GM23248 (cell line): Measurements from ENCODE around the gene RASD2. TPM values are rescaled to one million over a fixed set of nuclear protein-coding genes. Genes with fewer than 3 reads are reported as not detected.

Source experiments
- DNase-seq: peaks from one replicate; pipeline ENCODE4 v3.0.0-alpha.2; 2015
- H2AFZ ChIP-seq: fragments of 200-600 bp; sonication (generic); 2 replicates; pipeline ENCODE4 v1.6.1; 2016; ENCODE audit warnings: antibody characterized with exemption
- H3F3A ChIP-seq: fragments of 200-600 bp; sonication (generic); 2 replicates; pipeline ENCODE4 v1.6.1; 2016; ENCODE audit warnings: mild to moderate bottlenecking, antibody characterized with exemption, mixed run types; ENCODE audit not compliant: insufficient read depth
- H3K27ac ChIP-seq: fragments of 200-600 bp; sonication (generic); 2 replicates; pipeline ENCODE4 v1.5.1; 2016; ENCODE audit warnings: mild to moderate bottlenecking
- H3K27me3 ChIP-seq: fragments of 200-600 bp; sonication (generic); replicated peaks from 2 replicates; pipeline ENCODE4 v1.6.1; 2016; ENCODE audit warnings: mild to moderate bottlenecking; ENCODE audit not compliant: insufficient read depth
- H3K36me3 ChIP-seq: fragments of 200-600 bp; sonication (generic); 2 replicates; pipeline ENCODE4 v1.6.1; 2016; ENCODE audit warnings: low read depth, mild to moderate bottlenecking
- H3K4me1 ChIP-seq: fragments of 200-600 bp; sonication (generic); 2 replicates; pipeline ENCODE4 v1.6.1; 2016; ENCODE audit warnings: mild to moderate bottlenecking; ENCODE audit not compliant: insufficient read depth
- H3K4me2 ChIP-seq: fragments of 200-600 bp; sonication (generic); one replicate; pipeline ENCODE4 v1.6.1; 2016; ENCODE audit warnings: mild to moderate bottlenecking; ENCODE audit not compliant: unreplicated experiment
- H3K4me3 ChIP-seq: fragments of 200-600 bp; sonication (generic); 2 replicates; pipeline ENCODE4 v1.5.1; 2016; ENCODE audit warnings: mild to moderate bottlenecking
- H3K79me2 ChIP-seq: fragments of 200-600 bp; sonication (generic); 2 replicates; pipeline ENCODE4 v1.6.1; 2016; ENCODE audit warnings: mild to moderate bottlenecking; ENCODE audit not compliant: insufficient read depth
- H3K9ac ChIP-seq: fragments of 200-600 bp; sonication (generic); 2 replicates; pipeline ENCODE4 v1.6.1; 2016; ENCODE audit warnings: mild to moderate bottlenecking
- H3K9me2 ChIP-seq: fragments of 200-600 bp; sonication (generic); 2 replicates; pipeline ENCODE4 v1.6.1; 2016; ENCODE audit warnings: mixed run types, mild to moderate bottlenecking, moderate library complexity; ENCODE audit not compliant: insufficient read depth
- H3K9me3 ChIP-seq: fragments of 200-600 bp; sonication (generic); one replicate; pipeline ENCODE4 v1.6.1; 2017; ENCODE audit warnings: low read depth
- H4K20me1 ChIP-seq: fragments of 200-600 bp; sonication (generic); 2 replicates; pipeline ENCODE4 v1.6.0; 2016; ENCODE audit not compliant: insufficient read depth
- EZH2 ChIP-seq: fragments of 200-600 bp; sonication (generic); IDR thresholded peaks from 2 replicates; pipeline ENCODE4 v1.6.1; 2018; ENCODE audit warnings: antibody characterized with exemption, mild to moderate bottlenecking; ENCODE audit not compliant: insufficient read depth, poor library complexity, severe bottlenecking
- EZH2phosphoT487 ChIP-seq: fragments of 200-600 bp; sonication (generic); IDR thresholded peaks from 2 replicates; pipeline ENCODE4 v1.6.1; 2018; ENCODE audit warnings: antibody characterized with exemption, moderate library complexity, mild to moderate bottlenecking, low read depth; ENCODE audit not compliant: insufficient read depth
- WGBS, 2 experiments: methylation state at CpG; one replicate each; pipeline ENCODE4 v1.1.6; 2015 to 2017; ENCODE audit warnings: low lambda C conversion rate in 2 of 2, low coverage in 1 of 2; ENCODE audit errors: missing lambda C conversion rate in 2 of 2; 5-methylcytosine and 5-hydroxymethylcytosine counted together
- in situ Hi-C: fragments of 300-500 bp; cut with MboI; formaldehyde crosslinking; loops from 2 replicates; pipeline ENCODE4 v1.15.0; 2020
- polyA plus RNA-seq: library from polyadenylated mRNA; unstranded; fragments of >200 nt; fragmentation: Nextera tagmentation; extraction: Ambion mirVana; gene quantifications from 2 replicates; pipeline ENCODE4 v1.2.1, GENCODE V29; 2016
- total RNA-seq: library from RNA; depleted of rRNA; stranded (reverse); fragments of >200 nt; shearing (Covaris generic); gene quantifications from 2 replicates; pipeline ENCODE4 v1.2.3, GENCODE V29; 2014

The RASD2 gene
- total and polyA plus RNA-seq, 2 experiments from 2014 or later: 0.76 to 1.5 TPM

- no peaks in the 10 kb centered on the region for H3K79me2 ChIP-seq
- no peaks in the 10 kb centered on the region for H3K9me2 ChIP-seq
- no peak overlapping the region for H3K27ac ChIP-seq
- H3K27me3 ChIP-seq: no peaks in the 10 kb centered on the region
- no peak for TF ChIP-seq EZH2phosphoT487
- TF ChIP-seq EZH2: no peak
- in situ Hi-C loops: no loop called here
- H3K4me3 ChIP-seq: no peak overlapping the region
- H3K9ac ChIP-seq: no peak overlapping the region
- H3K4me2 ChIP-seq: no peak overlapping the region
- no peaks in the 10 kb centered on the region for H3K9me3 ChIP-seq
- DNase-seq: no peak
- no peaks in the 10 kb centered on the region for H3K36me3 ChIP-seq
- no peaks in the 10 kb centered on the region for H4K20me1 ChIP-seq
- no peak overlapping the region for H2AFZ ChIP-seq
- no peaks in the 10 kb centered on the region for H3K4me1 ChIP-seq
- no peaks in the 10 kb centered on the region for H3F3A ChIP-seq
- 62 to 70% methylated on average over 14 to 15 of the region's 15 CpGs for WGBS, 2 experiments
These were observed 34.6 kb downstream of the RASD2 start for GRCh38 chr22:35575116-35575748.

DNA sequence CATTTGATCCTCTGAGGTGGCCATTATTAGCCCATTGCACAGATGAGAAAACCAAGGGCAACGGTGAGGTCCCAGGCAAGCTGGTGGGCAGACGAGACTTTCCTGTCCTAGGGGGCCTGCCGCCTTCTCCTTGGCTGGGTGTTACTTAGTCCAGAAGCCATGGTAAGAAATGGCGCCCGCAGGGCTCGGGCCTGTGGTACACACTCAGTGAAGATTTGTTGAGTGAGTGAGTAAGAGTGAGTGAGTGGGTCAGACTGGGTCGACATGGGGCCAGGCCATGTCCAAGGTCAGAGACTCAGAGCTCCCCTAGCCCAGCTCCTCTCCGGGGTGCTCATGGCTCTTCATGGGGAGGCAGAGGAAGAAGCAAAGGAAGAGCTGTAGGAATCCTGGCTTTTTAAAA, 36.0 kb downstream of the RASD2 start:
- H3K27ac ChIP-seq: no peak overlapping the region
- in situ Hi-C loops: no loop called here

GRCh38 chr22:35577799-35578659, 37.4 kb downstream of the RASD2 start:
- WGBS, 2 experiments: 78 to 82% methylated on average over 2 of the region's 2 CpGs
- Histone ChIP-seq H3K27ac (no peak overlapping the region), H3K9me3 (no peaks in the 10 kb centered on the region), H3K4me2 (no peak overlapping the region), H3K4me1 (no peaks in the 10 kb centered on the region), H3F3A (peaks cover 3% of the 10 kb centered on the region; the same call in 1 of the 2 replicates), H3K27me3 (no peaks in the 10 kb centered on the region), H3K9me2 (no peaks in the 10 kb centered on the region), H3K9ac (no peak overlapping the region), H3K4me3 (no peak overlapping the region), H2AFZ (no peak overlapping the region), H3K79me2 (no peaks in the 10 kb centered on the region), H4K20me1 (no peaks in the 10 kb centered on the region), H3K36me3 (no peaks in the 10 kb centered on the region)
- TF ChIP-seq EZH2phosphoT487 (no peak), EZH2 (no peak)
- in situ Hi-C loops: no loop called here
- no peak for DNase-seq

More for the DNA sequence above, 36.0 kb downstream of the RASD2 start:
- no peak overlapping the region for H2AFZ ChIP-seq
- no peaks in the 10 kb centered on the region for H3K36me3 ChIP-seq
- no peaks in the 10 kb centered on the region for H3F3A ChIP-seq
- H4K20me1 ChIP-seq: no peaks in the 10 kb centered on the region
- no peak overlapping the region for H3K4me3 ChIP-seq
- no peak for DNase-seq
- no peaks in the 10 kb centered on the region for H3K79me2 ChIP-seq
- no peaks in the 10 kb centered on the region for H3K27me3 ChIP-seq
- H3K9ac ChIP-seq: no peak overlapping the region
- H3K4me2 ChIP-seq: no peak overlapping the region
- TF ChIP-seq EZH2phosphoT487 (no peak), EZH2 (no peak)
- no peaks in the 10 kb centered on the region for H3K9me3 ChIP-seq
- H3K9me2 ChIP-seq: no peaks in the 10 kb centered on the region
- 91 to 94% methylated on average over 8 of the region's 8 CpGs for WGBS, 2 experiments
- no peaks in the 10 kb centered on the region for H3K4me1 ChIP-seq

DNA sequence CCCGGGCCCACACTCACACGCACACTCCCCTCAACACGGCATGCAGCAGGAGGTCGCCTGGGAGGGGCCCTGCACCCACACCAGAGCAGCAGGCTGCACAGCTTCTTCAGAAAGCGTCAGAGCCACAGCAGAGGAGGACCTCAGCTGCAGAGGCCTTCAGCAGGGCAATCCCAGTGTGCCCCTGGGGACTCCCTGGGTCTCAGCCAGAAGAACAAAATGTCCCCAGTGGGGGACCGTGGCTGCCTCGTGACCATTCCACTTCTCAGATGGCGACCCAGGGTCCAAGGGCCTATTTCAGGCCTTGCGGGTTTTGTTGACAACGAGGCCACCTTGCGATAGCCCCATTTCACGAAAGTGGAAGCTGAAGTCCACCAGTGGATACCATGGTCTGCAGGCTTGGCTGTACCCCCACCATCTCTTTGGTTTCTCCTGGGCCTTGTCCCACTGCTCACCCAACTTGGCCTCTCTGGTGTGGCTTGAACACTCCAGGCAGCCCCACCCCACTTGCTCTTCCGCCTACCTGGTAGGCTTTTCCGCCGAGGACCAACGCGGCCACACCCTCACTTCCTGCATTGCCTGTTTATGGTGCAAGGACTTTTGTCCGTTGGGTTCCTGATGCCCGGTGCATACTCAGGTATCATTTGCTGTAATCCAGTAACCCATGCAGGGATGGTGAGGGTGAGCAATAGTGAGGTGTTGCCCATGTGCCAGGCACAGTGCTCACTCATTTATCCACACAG, 38.4 kb downstream of the RASD2 start:
- no peaks in the 10 kb centered on the region for H3K79me2 ChIP-seq
- DNase-seq: no peak
- H4K20me1 ChIP-seq: no peaks in the 10 kb centered on the region
- no peak overlapping the region for H2AFZ ChIP-seq
- no peaks in the 10 kb centered on the region for H3K9me3 ChIP-seq
- no peaks in the 10 kb centered on the region for H3K4me1 ChIP-seq
- WGBS, 2 experiments: 87 to 89% methylated on average over 15 to 19 of the region's 19 CpGs
- TF ChIP-seq EZH2phosphoT487 (no peak), EZH2 (no peak)
- H3K27me3 ChIP-seq: no peaks in the 10 kb centered on the region
- in situ Hi-C loops: no loop called here
- no peaks in the 10 kb centered on the region for H3K9me2 ChIP-seq
- H3K4me2 ChIP-seq: no peak overlapping the region
- no peaks in the 10 kb centered on the region for H3K36me3 ChIP-seq
- no peak overlapping the region for H3K27ac ChIP-seq
- no peak overlapping the region for H3K9ac ChIP-seq
- peaks cover 3% of the 10 kb centered on the region; the same call in 1 of the 2 replicates for H3F3A ChIP-seq
- no peak overlapping the region for H3K4me3 ChIP-seq
